ENCODE measurements around the gene MLLT10.
"Not testable (repeated sequence)": the region's sequence is repeated elsewhere in the genome, so short reads cannot be mapped to it uniquely, and the experiment has no call there.

The MLLT10 gene

DNA sequence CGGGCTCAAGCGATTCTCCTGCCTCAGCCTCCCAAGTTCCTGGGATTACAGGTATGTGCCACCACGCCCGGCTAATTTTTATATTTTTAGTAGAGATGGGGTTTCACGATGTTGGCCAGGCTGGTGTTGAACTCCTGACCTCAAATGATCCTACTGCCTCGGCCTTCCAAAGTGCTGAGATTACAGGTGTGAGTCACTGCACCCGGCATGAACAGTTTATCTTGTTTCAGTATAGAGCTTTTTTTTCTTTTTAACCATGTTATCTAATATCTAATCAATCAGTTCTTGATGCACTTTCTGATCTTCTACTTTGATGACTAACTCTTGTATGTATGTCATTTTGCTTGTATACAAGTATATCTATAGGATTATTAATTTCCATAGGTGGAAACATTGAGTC is 54.1 kb downstream of the MLLT10 start:
- not testable (repeated sequence) for DNase-seq

DNA sequence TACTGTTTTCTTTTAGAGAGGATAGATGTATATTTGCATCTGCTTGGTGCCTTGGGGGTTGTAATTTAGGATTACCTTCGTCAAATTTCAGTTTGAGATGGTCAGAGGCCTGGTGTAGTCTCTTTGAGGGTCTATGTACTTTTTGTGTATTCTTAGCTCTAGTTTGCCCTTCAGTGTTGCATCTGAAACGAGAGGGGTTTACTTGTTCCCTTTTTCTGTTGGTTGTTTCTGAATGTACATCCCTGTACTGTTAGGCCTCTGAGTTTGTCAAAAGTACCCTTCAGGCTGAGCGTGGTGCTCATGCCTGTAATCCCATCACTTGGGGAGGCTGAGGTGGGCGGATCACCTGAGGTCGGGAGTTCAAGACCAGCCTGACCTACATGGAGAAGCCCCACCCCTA is 60.0 kb downstream of the MLLT10 start:
- no peak for DNase-seq

DNA sequence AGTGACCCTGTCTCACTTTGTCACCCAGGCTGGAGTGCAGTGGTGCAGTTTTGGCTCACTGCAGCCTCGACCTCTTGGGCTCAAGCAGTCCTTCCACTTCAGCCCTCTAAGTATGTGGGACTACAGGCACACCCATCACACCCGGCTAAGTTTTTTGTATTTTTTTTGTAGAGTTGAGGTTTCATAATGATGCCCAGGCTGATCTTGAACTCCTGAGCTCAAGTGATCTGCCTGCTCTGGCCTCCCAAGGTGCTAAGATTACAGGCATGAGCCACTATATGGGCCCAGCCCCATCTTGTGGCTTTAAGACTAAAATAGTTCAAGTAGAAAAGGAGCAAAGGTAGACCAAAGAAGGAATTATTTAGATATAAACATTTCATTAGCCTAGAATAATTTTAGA is 65.5 kb downstream of the MLLT10 start:
- DNase-seq = no peak

DNA sequence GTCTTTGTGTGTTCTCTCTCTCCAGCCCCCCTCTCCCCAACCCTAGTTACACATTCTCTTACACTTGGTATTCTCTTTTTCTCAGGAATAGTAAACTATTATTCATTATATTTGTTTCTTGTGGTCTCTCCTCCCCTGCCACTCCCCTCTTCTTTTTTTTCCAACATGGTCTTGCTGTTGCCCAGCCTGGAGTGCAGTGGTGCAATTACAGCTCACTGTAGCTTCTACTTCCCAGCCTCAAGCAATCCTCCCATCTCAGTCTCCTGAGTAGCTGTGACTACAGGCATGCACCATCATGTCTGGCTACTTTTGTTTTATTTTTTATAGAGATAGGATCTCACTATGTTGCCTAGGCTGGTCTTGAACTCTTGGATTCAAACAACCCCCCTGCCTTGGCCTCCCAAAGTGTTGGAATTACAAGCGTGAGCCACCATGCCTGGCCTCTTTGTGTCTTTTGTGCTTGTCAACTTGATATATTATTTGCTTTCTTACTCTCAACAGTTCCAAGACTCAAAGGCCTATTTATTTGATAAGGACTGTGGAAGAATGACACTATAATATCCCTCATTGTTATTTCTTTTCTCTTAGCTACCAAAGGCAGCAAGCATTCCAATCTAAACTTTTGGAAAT is 66.9 kb downstream of the MLLT10 start:
- no peak for DNase-seq

DNA sequence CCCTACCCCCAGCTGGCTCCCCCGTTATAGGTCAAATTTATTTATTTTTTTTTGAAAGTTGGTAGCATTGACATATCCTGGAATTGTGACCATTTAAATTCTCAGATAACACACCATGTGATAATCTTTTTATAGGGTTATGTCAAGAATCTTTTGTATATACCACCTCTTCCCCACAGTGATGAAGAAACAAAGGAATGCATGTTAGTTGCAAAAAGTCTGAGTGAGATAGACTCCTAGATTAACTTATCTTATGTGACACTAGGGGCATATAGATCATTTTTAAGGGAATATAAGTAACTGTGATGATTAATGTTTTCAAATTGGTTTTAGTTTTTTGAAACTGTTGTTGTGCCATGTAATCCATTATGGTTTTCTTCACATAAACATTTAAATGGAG is 68.3 kb downstream of the MLLT10 start:
- no peak for DNase-seq

DNA sequence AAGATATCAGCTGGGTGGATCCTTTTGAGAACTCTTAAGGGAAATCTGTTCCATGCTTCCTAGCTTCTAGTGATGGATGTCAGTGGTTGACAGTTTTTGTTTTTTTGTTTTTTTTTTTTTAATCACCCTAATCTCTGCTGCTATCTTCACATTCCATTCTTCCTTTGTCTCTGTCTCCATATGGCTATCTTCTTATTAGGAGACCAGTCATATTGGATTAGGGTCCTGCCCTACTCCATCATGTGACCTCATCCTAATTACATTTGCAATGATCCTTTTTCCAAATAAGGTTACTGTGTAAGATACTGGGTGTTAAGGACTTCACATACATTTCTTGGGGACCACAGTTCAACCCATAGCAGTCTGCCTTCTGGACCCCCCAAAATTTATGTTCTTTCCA is 69.7 kb downstream of the MLLT10 start:
- DNase-seq = no peak

DNA sequence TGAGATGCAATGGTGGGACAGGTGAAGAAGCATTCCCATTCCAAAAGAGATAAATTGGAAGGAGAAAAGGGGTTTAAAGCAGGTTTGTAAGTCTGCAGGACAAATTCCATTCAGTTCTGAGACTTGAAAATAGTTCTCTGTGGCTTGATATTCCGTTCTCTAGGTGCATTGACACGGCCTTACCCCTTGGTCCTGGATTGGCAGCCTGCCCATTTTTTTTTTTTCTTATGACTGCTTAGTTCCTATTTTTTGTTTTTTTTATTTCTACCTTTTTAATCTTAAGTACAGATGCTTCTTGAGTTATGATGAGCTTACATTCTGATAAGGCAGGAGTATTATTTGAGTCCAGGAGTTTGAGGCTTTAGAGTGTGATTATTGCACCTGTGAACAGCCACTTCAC is 70.6 kb downstream of the MLLT10 start:
- DNase-seq = no peak

DNA sequence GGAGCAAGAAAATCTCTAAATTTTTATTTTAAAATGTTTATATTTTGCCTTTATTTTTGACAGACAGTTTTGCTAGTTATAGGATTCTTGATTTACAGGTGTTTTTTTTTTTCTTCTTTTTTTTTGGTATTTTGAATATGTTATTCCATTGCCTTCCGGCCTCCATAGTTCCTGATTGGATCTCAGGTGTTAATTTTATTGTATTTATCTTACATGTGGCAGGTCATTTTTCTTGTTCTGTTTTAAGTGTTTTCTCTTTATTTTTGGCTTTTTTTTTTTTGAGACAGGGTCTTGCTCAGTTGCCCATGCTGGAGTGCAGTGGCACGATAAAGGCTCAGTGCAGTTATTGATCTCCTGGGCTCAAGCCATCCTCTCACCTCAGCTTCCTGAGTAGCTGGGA is 73.9 kb downstream of the MLLT10 start:
- DNase-seq = no peak

DNA sequence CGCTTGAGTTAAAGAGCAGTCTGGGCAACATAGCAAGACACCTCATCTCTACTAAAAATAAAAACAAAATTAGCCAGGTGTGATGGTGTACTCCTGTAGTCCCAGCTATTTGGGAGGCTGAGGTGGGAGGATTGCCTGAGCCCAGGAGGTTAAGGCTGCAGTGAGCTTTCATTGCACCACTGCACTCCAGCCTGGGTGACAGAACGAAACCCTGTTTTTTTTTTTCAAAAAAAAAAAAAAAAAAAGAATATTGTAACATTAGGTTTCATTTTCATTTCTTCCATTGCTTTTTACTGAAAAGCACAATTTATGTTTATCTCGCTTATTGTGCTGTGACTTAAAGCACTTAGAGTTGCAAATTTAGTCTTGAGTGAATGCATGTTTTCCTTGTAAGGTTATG is 80.0 kb downstream of the MLLT10 start:
- DNase-seq = no peak

DNA sequence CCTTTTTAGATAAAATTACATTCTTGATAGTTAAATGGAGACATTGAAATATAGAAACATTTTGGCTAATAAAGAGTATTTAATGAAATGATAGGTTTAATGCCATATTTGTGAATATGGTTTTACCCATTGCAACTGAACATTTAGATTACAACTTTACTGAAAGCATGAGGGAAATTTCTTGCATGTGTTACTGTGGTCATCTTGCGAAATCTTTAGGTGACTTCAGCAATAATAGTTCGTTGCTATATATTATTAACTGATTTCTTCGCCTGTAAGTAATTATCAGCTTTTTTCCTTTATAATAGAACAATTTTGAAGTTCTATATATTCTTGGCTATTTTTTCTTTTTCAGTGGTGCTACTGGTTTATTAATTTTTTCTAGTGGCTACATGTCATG is 83.2 kb downstream of the MLLT10 start:
- DNase-seq = no peak

DNA sequence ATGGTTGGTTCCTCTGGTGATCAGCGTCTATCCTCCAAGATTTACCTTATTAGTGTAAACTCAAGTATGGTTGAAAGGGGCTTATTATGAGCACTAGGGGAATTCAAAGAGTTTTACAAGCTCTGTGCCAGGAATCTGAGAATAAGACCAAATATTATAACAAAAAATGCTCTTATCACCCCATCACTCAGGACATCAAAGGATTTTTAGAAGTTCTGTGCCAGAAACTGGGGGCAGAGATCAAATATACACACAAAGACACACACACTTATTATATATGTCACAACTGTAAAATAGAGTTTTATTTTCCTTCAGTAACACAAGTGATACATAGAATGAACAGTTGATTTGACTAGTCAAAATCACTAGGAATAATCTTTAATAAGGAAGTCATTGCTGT is 89.3 kb downstream of the MLLT10 start:
- DNase-seq = no peak

DNA sequence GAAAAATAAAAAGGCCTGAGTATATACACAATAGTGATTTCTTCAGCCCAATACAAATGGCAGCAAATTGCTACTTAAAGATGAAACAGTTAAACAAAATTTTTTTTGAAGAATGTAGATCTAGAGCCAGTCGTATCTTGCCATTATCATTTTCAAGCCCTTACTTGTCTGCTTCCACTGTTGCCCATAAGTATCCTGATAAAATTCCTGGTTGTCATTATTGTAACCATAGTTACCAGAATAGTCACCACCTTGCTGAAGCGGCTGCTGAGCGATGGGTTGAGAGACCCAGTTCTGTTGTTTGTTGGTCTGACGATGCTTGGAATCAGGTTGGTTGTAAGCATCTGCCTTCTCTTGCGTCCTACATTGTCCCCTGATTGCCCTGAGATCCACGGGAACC is 90.4 kb downstream of the MLLT10 start:
- not testable (repeated sequence) for DNase-seq

DNA sequence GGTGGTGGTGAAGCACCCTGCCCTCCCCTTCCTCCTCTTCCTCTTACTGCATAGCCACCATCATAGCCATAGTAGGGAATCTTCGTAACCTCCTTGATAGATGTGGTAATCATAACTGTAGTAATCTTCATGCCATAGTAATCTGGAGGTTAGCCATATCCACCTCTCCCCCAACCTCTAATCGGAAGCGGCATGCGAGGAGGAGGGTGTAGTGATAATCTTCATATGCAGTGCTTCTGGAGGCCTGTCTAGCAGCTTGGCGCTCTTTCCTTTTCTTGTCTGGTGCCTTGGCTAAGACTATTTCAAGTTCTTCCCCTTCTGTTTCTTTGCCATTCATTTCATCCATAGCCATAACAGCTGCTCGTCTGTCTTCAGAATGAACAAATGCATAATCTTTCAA is 90.9 kb downstream of the MLLT10 start:
- no peak for DNase-seq

DNA sequence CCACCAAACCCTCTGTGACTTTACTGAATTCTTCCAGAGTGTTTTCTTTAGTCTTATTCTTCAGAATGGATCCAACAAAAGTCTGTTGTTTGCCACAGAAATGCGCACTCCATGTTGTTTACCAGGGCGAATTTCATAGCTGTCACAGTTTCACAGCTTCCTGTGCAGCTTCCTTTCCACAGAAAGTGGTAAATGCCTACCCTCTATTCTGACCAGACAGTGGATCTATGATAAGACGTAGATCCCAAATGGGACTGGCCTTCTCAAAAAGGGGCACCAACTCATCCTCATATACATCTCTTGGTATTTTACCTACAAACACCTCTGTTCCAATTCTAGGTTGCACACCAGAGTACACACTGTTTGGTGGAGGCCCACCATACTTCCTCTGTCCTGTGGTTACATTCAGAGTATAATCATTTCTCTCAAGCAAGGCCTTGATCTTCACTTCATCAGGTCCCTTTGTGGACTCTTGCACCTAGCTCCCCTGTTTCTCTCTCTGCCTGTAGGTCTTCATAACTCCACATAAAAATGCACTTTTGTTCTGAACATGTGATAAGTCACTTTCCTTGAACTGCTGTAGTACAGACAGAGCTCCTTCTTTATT is 91.7 kb downstream of the MLLT10 start:
- no peak for DNase-seq

DNA sequence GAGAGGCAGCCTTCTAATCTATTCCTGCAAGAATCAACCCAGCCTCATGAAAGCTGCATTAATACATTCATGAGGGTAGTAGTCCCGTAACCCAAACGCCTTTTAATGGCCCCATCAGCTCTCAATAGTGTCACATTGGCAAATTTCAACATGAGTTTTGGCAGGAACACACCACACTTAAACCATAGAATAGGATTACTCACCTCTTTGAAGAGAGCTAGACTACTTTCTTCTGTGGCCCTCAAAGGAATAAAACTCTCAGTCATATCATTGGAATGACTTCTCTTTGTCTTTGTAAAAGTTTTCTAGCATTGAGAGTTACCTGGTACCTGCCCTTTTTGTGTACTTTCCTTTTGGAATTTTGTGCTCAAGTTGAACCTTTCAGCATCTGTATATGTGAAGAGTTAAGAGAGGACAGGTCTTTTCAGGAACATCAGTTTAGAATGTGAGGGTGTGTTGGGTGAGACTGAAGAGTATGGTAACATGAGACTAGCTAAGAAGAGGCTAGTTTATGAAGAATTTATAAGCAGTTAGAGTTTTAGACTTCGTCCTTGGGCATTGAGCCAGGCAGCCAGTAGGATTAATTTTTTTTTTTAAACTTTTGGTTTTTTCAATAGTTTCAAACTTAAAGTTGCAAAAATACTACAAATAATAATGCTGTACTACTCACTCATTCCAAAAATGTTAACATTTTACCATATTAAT is 92.6 kb downstream of the MLLT10 start:
- no peak for DNase-seq

DNA sequence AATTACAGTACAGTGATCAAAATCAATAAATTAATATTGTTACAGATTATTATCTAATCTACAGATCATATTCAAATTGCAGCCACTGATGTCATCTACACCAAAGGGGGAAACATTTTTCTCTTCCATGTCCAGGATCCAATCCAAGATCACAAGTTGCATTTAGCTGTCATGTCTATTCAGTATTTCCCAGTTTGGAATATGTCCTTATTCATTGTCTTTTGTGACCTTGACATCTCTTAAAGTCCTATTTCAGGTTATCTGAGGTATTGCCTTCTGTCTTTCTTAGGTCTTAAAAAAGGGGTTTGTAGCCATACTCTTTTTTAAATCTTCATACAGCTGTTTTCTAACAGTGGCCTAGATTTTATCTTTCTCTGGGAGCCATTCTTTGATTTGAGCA is 93.3 kb downstream of the MLLT10 start:
- DNase-seq = no peak

DNA sequence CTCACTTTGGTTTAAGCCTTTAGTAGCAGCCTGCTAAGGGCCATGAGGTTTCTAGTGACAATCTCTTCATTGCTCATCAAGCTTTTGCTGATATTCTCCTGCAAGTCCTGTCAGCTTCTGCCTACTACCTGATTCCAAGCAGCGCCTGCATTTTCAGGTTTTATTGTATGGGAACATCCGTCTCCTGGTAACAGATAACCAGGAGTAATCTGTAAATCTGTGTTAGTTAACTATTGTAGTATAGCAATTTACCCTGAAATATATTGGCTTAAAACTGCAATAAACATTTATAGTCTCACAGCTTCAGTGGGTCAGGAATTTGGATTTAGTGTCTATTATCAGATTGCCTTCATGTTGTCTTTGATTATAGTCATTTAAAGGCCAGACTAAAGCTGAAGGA is 94.0 kb downstream of the MLLT10 start:
- DNase-seq = no peak

DNA sequence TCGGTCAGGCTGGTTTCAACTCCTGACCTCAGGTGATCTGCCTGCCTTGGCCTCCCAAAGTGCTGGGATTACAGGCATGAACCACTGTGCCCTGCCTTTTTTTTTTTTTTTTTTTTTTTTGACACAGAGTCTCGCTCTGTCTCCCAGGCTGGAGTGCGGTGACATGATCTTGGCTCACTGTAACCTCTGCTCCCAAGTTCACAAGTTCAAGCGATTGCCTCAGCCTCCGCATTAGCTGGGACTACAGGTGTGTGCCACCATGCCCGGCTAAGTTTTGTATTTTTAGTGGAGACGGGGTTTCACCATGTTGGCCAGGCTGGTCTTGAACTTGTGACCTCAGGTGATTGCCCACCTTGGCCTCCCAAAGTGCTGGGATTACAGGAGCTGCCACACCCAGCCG is 94.6 kb downstream of the MLLT10 start:
- DNase-seq = not testable (repeated sequence)

DNA sequence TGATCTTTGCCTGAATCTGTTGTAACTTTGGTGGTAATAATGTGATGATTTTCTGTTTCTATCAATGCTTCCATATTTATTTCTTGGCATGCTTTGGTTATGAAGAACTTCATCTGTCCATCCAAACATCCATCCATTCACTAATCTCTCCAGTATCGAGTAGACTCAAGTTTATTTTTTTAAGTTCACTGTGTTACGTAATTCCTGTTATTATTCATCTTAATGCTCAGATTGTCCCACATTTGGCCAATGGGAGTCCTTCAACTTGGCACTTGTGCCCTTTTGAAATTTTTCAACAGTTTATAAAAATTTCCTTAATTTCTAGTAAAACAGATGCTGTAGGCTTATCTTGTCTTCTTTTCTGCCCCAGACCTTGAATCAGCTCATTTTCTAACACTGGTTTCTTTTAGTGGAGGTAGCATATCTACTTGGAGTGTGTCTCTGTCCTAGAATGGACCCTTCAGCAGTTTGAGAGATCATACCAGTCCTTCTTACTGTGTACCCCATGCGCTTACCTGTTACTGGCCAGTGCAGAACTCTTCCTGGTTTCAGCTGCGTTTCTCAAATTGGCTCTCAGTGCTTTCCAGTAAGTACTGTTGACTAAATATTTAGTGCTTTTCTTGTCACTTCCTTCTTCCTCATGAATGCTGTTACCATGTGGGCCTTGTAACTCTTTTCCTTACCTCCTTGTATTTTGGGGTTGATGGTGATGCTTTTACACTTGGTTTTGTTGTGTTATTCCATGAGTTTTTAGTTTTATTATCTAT is 100.8 kb downstream of the MLLT10 start:
- DNase-seq = no peak

DNA sequence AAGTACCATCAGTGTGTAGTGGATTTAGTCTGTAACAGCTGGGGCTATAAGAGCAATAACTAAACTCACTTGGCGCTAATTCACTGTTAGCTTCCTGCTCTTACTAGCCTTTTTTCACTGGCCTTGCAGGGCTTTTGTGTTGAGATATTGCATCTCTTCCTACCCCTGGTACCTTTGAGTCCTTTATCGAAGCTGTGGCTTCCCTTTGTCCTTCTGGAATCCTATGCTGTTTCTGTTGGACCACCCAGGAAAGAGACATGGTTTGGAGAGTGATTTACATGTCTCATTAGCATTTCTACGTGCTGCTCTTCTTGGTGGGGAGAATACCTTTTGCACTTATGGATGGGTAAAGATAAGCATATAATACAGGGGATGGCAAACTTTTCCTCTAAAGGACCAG is 103.8 kb downstream of the MLLT10 start:
- no peak for DNase-seq

DNA sequence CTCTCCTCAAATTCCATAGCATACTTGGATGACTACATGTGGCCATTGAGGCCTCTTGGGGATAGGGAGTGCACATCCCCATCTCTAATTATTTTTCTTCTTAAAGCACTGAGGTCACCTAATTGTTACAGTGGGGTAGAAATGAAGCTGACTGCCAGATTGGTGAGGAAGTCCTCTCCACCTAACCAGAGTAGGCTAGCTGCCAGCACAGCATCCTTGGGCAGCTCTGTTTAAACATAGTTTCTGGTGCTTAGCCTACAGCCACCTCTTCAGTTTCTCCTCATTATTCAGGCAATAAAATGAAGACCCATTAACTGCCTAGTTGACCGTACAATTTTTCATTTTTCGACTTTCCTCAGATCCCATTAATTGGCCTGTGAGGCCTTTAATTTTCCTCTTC is 104.6 kb downstream of the MLLT10 start:
- no peak for DNase-seq

DNA sequence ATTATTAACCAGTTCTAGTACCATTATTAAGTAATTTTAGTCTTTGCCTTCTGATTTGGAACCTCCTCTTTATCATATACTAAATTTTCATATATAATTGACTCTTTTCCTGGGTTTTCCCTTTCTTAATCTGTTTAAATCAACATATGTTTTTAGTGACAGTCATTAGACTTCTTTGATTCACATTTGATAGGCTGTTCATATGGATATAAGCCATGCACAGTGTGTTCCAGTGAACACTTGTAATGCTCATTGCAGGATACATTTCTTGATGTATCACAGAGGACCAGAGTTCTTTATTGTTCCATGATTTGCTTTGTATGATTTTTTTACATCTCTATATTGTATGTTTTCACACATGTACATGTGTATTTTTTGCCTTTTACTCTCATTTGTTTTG is 114.0 kb downstream of the MLLT10 start:
- DNase-seq = no peak

DNA sequence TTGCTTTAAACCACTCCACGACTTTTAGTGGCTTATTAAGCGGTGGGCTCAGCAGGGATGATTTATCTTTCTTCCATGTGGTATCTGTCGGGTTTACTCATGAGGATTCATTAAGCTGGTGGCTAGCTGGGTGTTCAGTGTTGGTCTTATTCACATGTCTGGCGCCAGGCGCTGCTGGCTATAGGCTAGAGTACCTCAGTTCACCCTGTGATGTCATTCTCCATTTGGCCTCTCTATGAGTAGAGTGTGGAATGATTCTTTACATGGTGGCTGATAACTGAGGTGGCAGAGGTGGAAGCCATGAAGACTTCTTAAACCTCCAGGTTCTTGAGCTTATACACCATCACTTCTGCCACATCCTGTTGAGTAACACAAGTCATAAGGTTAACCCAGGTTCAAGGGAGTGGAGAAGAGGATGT is 115.4 kb downstream of the MLLT10 start:
- no peak for DNase-seq

DNA sequence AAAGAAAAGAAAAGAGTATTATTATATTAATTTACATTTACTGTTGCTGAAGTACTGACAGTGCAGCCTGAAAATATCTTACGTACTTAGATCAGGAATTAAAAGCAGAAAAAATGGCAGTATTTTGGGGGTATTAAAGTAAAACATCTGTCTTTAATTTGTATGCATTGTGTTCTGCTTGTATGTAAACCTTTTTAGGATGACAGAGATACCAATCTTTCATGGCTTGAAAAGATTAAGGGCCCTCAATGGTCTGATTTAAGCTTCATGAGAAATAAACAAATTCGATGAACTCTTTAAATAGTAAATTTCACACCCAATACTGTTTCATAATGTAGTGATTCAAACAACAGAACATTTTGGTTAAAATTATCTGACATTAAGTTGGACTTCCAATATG is 116.3 kb downstream of the MLLT10 start:
- no peak for DNase-seq
